Mesothelial cell of epicardium (in vitro differentiated cells): ENCODE results near the gene NAA80. TPM values are rescaled to one million over a fixed set of nuclear protein-coding genes. Genes with fewer than 3 reads are reported as not detected.
A peak's percentile ranks its signal among the peaks of the same experiment; 100 is the strongest.

Source experiments
- DNase-seq, 2 experiments: peaks; one replicate each; pipeline ENCODE4 v3.0.0; 2021; ENCODE audit warnings: low spot score in 2 of 2; ENCODE audit not compliant: unreplicated experiment in 2 of 2
- H3K27ac Mint-ChIP-seq: 2 replicates; pipeline ENCODE4 v1.8.0; 2021; ENCODE audit warnings: mixed read lengths
- H3K27me3 Mint-ChIP-seq: 2 replicates; pipeline ENCODE4 v1.8.0; 2021; ENCODE audit warnings: low read depth, mixed read lengths
- H3K36me3 Mint-ChIP-seq: 2 replicates; pipeline ENCODE4 v1.8.0; 2021; ENCODE audit warnings: mixed read lengths
- H3K4me1 Mint-ChIP-seq: 2 replicates; pipeline ENCODE4 v1.8.0; 2021; ENCODE audit warnings: mixed read lengths
- H3K4me3 Mint-ChIP-seq: 2 replicates; pipeline ENCODE4 v1.8.0; 2021; ENCODE audit warnings: mild to moderate bottlenecking, moderate library complexity, mixed read lengths
- H3K9me3 Mint-ChIP-seq: 2 replicates; pipeline ENCODE4 v1.8.0; 2021; ENCODE audit warnings: mixed read lengths
- total RNA-seq: library from RNA; stranded (reverse); gene quantifications from 3 replicates; pipeline ENCODE4 v1.2.1, GENCODE V29; 2021
- TF ChIP-seq, protein P1 (sequence below): fragments of 200-600 bp; sonication (generic); IDR thresholded peaks from one replicate; pipeline ENCODE4 v1.5.0; 2021; ENCODE audit warnings: antibody characterized with exemption; ENCODE audit not compliant: unreplicated experiment

The NAA80 gene
- total RNA-seq, 1 donor from 2014 or later, result 17.3 TPM

DNA sequence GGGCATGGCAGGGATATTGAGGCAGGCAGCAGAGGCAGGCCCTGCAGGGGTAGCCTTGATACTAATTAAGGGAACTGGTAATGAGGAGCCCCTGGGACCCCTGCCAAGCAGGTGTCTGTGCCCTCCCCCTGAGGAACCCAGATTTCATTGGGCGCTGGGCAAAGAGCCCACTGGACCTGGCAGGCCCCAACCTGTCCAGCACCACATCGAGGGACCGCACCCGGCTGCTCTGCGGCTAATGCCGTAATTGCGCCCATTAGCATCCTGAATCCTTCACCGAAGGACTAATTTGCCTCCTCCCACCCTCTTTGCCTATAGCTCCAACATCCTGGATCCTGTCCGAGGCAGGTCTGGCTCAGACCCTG, 44.0 kb downstream of the NAA80 start:
- no peaks in the 10 kb centered on the region for H3K27me3 Mint-ChIP-seq
- no peaks in the 10 kb centered on the region for H3K9me3 Mint-ChIP-seq
- TF ChIP-seq, protein P1, sequence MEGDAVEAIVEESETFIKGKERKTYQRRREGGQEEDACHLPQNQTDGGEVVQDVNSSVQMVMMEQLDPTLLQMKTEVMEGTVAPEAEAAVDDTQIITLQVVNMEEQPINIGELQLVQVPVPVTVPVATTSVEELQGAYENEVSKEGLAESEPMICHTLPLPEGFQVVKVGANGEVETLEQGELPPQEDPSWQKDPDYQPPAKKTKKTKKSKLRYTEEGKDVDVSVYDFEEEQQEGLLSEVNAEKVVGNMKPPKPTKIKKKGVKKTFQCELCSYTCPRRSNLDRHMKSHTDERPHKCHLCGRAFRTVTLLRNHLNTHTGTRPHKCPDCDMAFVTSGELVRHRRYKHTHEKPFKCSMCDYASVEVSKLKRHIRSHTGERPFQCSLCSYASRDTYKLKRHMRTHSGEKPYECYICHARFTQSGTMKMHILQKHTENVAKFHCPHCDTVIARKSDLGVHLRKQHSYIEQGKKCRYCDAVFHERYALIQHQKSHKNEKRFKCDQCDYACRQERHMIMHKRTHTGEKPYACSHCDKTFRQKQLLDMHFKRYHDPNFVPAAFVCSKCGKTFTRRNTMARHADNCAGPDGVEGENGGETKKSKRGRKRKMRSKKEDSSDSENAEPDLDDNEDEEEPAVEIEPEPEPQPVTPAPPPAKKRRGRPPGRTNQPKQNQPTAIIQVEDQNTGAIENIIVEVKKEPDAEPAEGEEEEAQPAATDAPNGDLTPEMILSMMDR, result no peak
- no peak overlapping the region for H3K4me3 Mint-ChIP-seq
- peaks cover 13% of the 10 kb centered on the region for H3K36me3 Mint-ChIP-seq
- H3K27ac Mint-ChIP-seq, result no peak overlapping the region
- peaks cover 10% of the 10 kb centered on the region for H3K4me1 Mint-ChIP-seq
- DNase-seq, result no peak

DNA sequence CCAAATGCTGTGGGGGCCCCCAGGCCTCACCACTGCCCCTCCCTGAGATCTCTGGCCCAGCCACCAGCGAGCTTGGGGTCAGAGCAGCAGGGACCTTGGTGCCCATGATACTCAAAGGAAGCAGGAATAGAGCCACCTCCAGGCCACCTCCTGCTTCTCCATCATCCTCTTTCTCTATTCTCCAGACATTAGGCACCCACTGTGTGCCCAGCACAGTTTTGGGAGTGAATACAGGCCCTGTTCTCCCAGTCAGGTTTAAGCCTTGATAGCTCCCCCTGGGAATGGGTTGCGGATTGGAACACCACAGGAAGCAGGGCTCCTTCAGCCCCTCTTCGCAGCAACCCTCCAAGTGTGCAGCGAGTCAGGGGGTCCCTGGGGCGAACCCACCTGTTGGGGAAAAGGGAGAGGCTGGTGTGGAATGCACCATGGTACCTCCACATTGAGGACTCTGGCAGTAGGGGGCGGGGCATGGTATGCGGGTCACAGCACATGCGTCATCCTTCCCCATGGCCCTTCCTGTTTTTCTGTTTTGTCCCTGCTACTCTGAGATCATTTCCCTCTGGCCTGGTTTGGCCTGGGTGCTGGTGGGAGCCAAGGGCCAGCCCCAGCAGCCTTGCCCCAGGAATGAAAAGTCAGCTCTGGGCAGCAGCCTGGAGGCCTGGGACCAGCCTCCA, 44.5 kb downstream of the NAA80 start:
- no peak for DNase-seq
- no peak overlapping the region for H3K4me3 Mint-ChIP-seq
- no peak overlapping the region for H3K27ac Mint-ChIP-seq
- TF ChIP-seq, protein P1, result no peak
- H3K9me3 Mint-ChIP-seq, result no peaks in the 10 kb centered on the region
- H3K27me3 Mint-ChIP-seq, result no peaks in the 10 kb centered on the region
- H3K36me3 Mint-ChIP-seq, result peaks cover 13% of the 10 kb centered on the region
- peaks cover 9% of the 10 kb centered on the region for H3K4me1 Mint-ChIP-seq

- Mint-ChIP-seq H3K36me3 (peaks cover 4% of the 10 kb centered on the region), H3K4me1 (peaks cover 12% of the 10 kb centered on the region), H3K27ac (no peak overlapping the region), H3K4me3 (no peak overlapping the region), H3K9me3 (no peaks in the 10 kb centered on the region), H3K27me3 (no peaks in the 10 kb centered on the region)
- DNase-seq, result no peak
- TF ChIP-seq, protein P1, result no peak
These were observed 48.0 kb downstream of the NAA80 start for GRCh38 chr3:50251220-50251619.

GRCh38 chr3:50250514-50250913, 48.7 kb downstream of the NAA80 start:
- Mint-ChIP-seq H3K4me1 (peaks cover 18% of the 10 kb centered on the region), H3K27ac (no peak overlapping the region), H3K27me3 (no peaks in the 10 kb centered on the region), H3K4me3 (no peak overlapping the region), H3K36me3 (peaks cover 4% of the 10 kb centered on the region), H3K9me3 (no peaks in the 10 kb centered on the region)
- no peak for DNase-seq
- TF ChIP-seq, protein P1, result no peak

GRCh38 chr3:50249457-50249856, 49.7 kb downstream of the NAA80 start:
- Mint-ChIP-seq H3K27ac (no peak overlapping the region), H3K27me3 (no peaks in the 10 kb centered on the region), H3K9me3 (no peaks in the 10 kb centered on the region), H3K4me3 (no peak overlapping the region), H3K36me3 (peaks cover 4% of the 10 kb centered on the region), H3K4me1 (peaks cover 23% of the 10 kb centered on the region)
- TF ChIP-seq, protein P1, result no peak
- DNase-seq, result no peak

DNA sequence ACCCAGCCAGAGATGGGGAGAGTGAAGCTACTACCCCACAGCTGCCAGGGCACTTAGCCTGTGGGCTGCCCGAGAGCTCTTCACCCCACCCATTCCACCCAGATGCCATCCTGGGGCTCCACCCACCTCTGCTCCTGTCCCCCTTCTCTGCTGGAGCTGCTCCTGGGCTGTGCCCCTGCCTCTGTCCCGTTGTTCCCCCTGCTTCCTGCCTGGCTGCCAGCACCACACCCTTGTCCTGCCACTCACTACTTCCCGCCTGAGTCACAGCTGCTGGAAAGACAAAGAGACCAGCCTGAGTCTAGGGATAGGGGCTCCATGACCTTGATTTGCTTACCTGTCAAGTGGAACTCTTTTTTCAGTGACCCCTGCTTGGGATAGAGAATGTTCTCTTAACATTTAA, 50.8 kb downstream of the NAA80 start:
- TF ChIP-seq, protein P1, result no peak
- H3K4me3 Mint-ChIP-seq, result no peak overlapping the region
- no peaks in the 10 kb centered on the region for H3K9me3 Mint-ChIP-seq
- no peak for DNase-seq
- H3K27me3 Mint-ChIP-seq, result no peaks in the 10 kb centered on the region
- peak overlapping the region; percentile 69 for H3K27ac Mint-ChIP-seq
- peaks cover 4% of the 10 kb centered on the region for H3K36me3 Mint-ChIP-seq
- H3K4me1 Mint-ChIP-seq, result peaks cover 23% of the 10 kb centered on the region
